HG03439 (cell line): ENCODE results near the gene PGBD4.

Experiments
- ATAC-seq: cut with Tn5 transposase; IDR thresholded peaks from one replicate; pipeline ENCODE4 v1.9.1; 2021; ENCODE audit warnings: mild to moderate bottlenecking, moderate library complexity; ENCODE audit not compliant: unreplicated experiment

Gene PGBD4

DNA sequence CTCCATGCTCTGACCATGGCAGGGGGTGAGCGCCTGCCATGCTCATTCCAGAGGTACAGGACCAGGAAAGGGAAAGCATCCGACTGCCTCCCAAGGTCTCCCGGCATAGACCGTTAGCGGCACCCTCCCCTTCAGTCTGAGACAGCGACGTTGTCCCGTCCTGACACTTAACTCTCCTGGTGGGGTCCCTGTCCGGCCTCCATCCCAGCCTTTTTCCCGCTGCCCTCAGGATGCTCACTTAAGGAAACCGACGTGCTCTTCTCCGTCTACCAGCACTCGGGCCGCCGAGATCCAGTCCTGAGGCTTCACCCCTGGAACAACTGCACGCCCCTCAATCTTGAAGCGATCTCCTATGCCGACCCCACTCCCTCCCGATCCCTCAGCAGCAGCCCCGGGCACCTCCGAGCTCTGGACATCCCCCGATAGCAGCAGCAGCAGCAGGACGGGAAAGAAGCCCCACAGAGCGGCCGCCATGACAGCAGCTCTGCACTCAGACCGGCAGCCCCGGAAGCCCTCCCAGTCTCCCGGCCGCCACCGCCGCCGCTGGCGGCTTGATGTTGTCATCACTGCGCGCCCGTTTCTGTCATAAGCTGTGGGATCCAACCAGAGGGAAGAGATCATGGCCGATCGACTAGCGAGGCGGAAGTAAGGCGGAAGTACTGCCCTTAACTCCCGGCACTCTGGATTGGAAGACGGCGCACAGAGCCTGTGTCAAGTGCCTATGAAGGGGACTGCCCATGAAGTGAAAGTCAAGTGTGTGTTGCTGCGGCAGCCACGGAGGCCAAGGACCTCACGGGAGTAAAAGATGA lies at the start of gene PGBD4, which contains the start of gene EMC7:
Gene PGBD4 (plus strand): TSS at position 718 of the 809 bp plus-strand sequence. CDS start 449 bp downstream, outside the sequence.
Gene EMC7 (minus strand): TSS at position 497 of the 809 bp plus-strand sequence. CDS start 23 bp downstream, at position 474.
- peak; percentile 98 for ATAC-seq

DNA sequence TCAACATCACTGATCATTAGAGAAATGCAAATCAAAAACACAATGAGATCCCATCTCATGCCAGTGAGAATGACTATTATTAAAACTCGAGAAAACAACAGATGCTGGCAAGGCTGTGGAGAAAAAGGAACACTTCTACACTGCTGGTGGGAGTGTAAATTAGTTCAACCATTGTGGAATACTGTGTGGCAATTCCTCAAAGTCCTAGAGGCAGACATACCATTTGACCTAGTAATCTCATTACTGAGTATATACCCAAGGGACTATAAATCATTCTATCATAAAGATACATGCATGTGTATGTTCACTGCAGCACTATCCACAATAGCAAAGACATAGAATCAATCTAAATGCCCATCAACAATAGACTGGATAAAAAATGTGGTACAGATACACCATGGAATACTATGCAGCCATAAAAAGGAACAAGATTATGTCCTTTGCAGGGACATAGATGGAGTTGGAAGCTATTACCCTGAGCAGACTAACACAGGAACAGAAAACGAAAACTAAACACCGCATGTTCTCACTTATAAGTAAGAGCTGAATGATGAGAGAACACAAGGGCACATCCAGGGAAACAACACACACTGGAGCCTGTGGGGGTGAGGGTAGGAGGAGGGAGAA lies 47.7 kb upstream of the PGBD4 start:
- no peak for ATAC-seq

DNA sequence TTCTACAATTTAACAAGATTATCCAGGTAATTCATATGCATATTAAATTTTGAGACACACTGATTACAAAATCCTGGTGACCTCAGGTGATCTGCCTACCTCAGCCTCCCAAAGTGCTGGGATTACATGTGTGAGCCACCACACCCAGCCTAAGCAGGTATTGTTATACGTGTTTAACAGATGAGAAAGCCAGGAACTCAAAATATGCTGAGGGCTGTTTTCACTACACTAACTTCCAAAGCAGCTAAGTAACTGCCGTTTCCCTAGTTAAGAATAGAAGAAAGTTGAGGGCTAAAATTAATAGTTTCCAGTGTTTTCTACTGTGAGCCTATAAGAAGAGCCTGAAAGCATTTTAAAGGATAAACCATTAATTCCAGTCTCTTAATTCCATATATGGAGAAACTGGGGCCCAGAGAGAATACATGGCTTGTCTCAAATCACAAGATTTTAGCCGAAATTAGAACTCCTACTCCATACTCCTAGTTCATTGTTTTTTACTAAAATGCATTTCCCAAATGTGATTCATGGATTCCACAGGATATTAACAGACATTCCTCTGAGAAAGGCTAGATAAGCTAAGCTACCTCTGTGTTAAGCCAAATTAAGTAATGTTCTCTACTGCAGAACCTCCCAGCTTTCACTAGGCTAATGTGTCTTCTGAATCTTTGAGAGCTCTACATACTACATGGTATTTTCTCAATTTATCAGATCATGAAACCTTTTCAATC lies 45.9 kb upstream of the PGBD4 start:
- ATAC-seq = no peak

DNA sequence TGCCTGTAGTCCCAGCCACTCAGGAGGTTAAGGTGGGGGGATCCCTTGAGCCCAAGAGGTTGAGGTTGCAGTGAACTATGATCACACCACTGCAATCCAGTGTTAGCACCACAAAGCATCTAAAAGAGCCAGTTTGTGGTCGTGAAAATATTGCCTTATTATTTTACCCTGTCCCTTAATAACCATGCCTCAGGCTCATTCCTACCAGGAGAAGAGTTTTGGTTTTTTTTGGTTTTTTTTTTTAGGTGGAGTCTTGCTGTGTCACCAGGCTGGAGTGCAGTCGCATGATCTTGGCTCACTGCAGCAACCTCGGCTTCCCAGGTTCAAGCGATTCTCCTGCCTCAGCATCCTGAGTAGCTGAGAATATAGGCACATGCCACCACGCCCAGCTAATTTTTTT lies 45.0 kb upstream of the PGBD4 start:
- no peak for ATAC-seq

DNA sequence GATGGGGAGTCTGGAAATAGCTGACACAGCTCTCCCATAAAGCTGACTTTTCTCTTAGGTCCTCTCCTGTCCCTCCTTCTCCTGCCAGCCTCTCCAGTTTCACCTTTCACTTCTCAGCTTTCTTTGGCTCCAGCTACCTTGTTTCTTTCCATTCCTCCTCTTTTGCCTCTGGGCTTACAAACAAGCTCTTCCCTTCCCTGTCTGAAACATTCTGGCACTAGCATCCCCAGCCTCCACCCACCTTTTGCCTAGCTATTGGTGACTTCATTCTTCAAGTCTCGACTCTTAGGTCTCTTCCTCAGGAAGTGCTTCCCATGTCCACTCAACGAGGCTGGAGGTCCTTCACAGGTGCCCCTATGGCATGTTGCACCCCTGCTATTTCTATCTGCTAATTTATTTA lies 42.4 kb upstream of the PGBD4 start:
- no peak for ATAC-seq

DNA sequence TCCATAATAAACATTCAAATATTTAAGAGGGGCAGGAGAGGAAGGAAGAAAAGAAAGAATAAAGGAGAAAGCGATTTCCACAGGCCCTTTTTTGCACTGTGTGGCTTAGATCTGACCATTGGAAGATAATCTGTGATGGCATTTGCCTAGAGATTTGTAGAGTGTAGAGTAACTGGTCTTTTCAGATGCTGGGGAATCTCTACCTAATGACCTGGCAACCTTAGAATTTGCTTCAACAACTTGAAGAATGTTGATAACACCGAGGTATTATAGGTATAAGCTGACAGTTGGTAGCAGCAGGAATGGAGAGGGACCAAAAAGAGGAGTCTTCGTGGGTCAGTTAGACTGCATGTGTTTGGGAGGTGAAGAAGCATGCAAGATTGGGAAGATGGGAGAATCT lies 41.9 kb upstream of the PGBD4 start:
- no peak for ATAC-seq

DNA sequence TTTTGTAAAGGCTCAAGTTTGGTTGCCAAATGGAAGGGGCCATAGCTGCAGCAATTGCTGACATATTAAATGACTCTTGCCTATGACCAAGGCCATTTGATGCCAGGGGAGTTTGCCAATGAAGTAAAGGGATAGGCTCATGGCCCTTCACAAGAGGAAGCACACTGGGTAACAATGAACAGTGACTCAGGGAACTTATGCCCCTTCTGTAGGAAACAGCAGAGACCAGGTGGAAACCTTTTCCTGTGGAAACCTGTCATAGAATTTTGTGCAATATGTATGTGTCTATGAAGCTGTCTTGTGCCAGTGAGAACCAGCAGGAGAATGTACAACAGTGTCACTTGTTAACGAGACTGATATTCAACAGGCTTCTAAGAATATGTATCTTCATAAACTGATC lies 37.4 kb upstream of the PGBD4 start:
- ATAC-seq = no peak

DNA sequence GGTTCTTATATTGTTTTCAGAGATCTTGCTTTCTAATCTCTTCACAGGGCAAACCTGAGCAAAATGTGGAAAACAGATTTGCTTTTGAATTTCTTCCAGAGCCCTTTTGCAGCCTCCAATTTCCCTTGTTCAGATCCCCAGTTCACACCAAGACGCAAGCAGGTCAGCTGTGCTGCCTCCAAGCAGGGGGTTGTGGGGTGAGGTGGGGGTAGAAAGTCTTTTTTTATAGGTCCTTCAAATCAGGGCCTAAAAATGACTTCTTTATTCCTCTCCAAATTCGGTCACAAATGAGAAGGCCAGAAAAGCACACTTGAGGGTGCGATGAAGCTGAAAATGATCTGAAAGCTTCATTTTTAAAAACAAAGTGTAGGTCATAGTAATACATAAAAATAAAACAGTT lies 36.6 kb upstream of the PGBD4 start:
- ATAC-seq = no peak

DNA sequence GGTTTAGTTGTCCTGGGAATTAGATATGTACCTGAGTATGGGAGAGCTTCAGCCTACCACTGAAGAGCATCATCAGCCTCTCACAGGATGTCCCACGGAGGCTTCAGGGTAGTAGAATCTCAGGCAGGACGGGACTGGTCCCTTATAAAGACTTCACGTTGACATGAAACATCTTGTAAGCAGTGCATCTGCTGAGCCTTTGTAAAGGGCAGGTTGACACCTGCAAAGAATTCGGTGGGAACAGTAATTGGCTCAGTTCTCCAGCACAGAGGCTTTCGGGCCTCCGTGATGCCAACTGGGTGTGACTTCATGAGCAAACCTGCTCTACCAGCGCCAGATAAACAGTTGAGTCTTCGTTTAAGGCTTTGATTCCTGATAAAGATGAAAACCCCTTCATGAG lies 35.9 kb upstream of the PGBD4 start:
- ATAC-seq = no peak

DNA sequence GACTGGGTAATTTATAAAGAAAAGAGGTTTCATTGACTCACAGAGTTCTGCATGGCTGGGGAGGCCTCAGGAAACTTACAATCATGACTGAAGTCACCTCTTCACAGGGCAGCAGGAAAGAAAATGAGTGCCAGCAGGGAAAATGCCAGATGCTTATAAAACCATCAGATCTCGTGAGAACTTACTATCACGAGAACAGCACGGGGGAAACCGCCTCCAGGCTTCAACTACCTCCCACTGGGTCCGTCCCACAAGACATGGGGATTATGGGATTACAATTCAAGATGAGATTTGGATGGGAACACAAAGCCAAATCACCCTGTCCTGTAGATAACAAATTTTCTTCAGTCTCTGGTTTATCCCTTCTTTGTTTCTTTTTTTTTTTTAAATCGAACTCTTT lies 31.9 kb upstream of the PGBD4 start:
- ATAC-seq = no peak

DNA sequence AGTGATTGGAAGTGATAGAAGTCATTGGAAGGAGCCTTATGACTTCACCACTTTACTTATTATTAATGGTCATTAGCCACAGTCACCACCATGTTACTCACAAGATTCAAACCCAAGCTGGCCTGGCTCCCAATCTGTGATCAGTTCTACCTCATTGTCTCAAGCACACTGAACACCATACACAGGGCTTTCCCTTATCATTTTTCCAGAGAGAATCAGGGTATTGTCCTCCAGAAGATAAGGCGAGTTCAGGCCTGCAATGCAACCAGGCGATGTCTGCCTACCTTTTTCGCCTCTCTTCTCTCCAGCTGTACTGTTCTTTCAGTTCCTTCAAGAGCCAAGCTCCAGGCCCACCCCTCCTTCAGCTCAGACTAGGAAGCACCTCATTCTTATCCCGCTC lies 25.1 kb upstream of the PGBD4 start:
- ATAC-seq = no peak

DNA sequence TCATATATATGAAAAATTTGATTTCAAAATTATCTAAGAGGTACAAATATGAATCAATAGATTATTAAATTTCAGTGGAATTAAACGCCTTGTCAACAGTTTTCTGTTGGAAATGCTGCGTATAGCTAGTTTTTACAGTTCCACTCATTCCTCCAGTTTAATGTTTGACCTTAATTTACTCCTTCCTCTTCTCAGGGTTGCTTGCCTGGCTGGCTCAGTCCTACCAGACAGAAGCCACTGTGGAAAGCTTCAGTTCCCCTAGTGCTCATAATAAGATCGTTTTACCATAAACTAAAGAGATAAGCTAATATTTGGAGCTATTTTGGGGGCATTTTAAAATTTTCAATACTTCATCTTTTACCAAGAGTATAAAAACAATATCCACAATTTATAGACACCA lies 23.0 kb upstream of the PGBD4 start:
- ATAC-seq = no peak

DNA sequence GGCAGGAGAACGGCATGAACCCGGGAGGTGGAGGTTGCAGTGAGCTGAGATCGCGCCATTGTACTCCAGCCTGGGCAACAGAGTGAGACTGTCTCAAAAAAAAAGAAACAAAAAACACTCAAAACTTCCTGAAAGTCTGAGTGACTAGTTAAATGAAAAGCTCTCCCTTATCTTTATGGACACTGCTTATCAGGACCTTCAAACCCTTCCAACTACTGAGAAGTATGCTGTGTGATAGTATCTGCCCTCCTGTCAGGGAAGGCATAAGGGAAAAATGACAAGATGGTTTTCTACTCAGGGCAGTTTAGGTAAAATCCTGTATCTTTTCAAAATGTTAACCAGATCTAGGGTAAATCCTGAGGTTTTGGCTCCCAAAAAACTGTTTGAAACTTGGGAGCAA lies 22.0 kb upstream of the PGBD4 start:
- ATAC-seq = no peak

DNA sequence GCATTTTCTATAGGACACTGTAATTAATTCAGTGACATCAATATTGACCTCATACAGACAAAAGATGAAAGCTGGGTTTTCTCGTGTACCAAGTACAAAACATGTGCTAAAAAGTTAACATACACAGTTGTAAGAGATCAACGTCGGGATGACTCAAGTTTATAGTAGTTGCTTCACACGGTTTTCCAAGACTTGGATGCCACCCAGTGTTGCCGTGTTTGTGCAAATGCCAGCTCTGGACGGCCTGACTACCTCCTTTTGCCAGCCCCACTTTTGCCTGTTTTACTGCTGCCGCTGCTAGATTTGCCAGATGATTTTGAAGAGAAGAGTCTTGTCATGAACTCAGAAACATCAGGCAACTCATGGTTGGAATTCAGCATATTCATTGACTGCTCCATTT lies 17.8 kb upstream of the PGBD4 start:
- ATAC-seq = no peak

DNA sequence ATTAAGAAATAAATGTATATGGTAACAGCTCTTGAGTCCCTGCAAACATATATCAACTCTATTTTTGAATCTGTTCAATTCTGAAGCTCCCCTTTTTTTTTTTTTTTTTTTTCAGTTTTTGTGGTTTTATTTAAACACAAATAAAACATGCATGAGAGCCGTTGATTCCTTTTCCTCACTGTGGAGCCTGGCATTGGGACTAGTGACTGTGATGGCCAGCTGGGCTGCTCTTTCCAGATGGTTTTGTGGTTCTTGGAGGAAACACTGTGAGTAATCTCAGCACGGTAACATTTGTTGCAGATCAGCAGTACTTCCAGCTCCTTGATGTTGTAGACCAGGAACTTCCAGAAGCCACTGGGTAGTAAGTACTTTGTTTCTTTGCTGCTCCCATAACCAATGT lies 16.1 kb upstream of the PGBD4 start:
- no peak for ATAC-seq

DNA sequence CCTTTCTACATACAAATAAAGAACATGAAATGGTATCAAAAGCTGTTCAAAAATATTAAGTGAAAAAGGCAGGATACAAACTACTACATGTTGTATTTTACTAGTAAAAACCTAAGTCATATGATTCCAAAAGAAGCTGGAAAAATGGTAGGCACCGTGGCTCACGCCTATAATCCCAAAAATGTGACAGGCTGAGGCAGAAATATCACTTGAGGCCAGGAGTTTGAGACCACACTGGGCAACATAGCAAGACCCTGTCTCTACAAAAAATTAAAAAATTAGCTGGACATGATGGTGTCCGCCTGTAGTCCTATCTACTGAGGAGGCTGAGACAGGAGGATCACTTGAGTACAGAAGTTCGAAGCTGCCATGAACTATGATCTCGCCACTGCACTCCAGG lies 2.0 kb upstream of the PGBD4 start:
- ATAC-seq = no peak

DNA sequence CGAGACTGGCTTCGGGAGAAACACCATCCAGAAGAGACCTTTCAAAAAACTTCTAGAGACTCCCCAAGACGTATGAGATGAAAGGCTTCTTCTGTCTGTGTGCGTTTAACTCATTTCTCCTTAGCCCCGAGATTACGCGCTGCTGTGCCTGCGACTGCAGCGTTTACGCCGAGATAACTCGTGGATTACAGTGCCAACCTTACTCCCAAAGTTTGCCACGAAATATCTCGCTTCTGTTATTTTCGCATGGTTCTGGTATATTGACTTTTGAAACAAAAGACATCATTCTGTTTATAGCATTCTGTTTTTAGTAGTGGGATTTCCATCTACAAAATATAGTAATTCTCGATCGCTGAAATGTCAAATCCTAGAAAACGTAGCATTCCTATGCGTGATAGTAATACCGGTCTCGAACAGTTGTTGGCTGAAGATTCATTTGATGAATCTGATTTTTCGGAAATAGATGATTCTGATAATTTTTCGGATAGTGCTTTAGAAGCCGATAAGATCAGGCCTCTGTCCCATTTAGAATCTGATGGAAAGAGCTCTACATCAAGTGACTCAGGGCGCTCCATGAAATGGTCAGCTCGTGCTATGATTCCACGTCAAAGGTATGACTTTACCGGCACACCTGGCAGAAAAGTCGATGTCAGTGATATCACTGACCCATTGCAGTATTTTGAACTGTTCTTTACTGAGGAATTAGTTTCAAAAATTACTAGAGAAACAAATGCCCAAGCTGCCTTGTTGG lies 467 bp downstream of the PGBD4 start:
- ATAC-seq = no peak

DNA sequence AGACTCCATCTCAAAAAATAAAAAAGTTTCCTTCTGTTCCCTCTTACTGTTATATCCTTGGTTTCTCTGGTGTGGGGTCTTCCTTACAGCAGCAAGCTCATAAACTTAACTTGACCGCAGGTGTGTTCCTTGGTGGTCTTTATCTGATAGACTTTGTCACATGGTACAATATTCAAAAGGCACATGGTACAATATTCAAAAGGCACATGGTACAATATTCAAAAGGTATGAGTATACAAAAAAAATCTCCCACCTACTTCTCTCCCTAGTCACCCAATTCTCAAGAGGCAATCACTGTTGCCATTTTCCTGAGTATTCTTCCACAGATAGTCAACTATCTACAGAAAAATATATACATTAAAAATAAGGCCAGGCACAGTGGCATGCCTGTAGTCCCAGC lies 4.5 kb downstream of the PGBD4 start:
- ATAC-seq = no peak

DNA sequence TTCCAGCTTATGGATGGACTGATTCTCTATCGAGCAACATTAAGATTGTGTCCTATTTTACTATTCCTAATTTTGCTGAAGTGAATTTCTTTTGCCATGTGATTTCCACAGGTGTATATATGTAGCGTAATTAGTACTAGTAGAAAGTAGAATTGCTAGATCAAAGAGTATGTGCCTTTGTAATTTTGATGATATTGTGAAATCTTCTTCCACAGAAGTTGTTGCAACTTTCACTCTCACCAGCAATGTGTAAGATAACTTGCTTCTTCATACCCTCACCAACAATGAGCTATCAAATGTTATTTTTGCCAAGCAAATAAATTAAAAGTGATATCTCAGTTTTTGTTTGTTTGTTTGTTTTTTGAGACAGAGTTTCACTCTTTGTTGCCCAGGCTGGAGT lies 5.4 kb downstream of the PGBD4 start:
- no peak for ATAC-seq

DNA sequence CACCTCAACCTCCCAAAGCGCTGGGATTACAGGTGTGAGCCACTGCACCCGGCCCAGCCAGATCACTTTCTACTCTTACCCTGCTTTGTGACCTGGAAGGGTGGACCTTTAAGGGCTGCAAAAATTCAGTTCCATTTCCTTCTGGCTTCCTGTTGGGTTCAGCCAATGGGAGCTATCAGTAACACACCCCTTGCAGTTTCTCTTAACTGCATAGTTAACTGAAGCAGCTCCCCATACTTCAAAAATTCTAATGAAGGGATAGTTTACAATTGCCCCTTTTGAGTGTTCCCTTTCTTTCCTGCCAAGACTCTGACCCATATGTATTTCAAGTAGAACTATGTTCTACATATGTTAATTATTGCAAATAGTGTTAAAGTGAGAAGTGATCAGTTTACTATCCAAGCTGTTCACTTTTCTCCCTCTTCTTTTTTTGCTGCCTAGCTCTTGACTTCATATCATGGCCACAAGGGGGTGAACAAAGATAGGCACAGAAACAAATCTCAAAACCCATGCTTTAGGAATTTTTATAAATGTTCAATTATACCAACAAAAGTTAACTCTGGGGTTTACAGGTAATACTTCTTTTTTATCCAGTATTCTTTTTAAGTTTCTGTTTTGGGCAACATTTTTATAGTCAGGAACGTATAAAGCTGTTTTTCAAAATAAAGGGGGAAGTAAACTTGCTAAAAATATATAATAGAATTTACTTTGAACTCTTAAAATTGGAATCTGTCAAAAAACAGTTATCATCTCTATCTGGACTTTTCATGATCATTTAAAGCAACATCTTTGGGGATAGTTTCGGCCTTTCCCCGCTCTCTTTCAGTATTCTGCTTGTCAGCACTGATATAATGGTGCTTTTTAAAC lies 8.1 kb downstream of the PGBD4 start:
- ATAC-seq = no peak
